ENCODE measurements around the gene TMBIM1.

- TF ChIP-seq CTCF (IDR thresholded peaks at IDR 0.05) (no peak), POLR2A (IDR thresholded peaks at IDR 0.05) (no peak)
Observed at GRCh38 chr2:218249691-218250090, 42.6 kb downstream of the TMBIM1 start.

All from esophagus squamous epithelium (tissue), 4 donors.